SK-N-SH (cell line): ENCODE results near the gene AMMECR1. TPM values are rescaled to one million over a fixed set of nuclear protein-coding genes. Genes with fewer than 3 reads are reported as not detected.
"Not testable (repeated sequence)": the region's sequence is repeated elsewhere in the genome, so short reads cannot be mapped to it uniquely, and the experiment has no call there.

Source experiments
- CTCF ChIA-PET: fragments of 300-600, 350-600 bp; formaldehyde crosslinking; extraction: SDS; loops from one replicate; lab custom pipeline; 2021; lab: Yijun Ruan, JAX
- POLR2A ChIA-PET: fragments of 350-600 bp; sonication (Branson Sonifier 250); formaldehyde crosslinking; extraction: SDS; loops from one replicate; lab custom pipeline; 2020; ENCODE audit warnings: antibody characterized with exemption, inconsistent platforms; lab: Yijun Ruan, JAX
- DNase-seq: peaks from one replicate; pipeline ENCODE4 v3.0.0; 2012
- H2AFZ ChIP-seq: fragments of 200-600 bp; sonication (generic); 2 replicates; pipeline ENCODE4 v1.8.1; 2016; ENCODE audit warnings: antibody characterized with exemption, mild to moderate bottlenecking, low read depth
- H3F3A ChIP-seq: fragments of 200-600 bp; sonication (generic); replicated peaks from 2 replicates; pipeline ENCODE3; 2016; ENCODE audit warnings: antibody characterized with exemption, mild to moderate bottlenecking; ENCODE audit not compliant: insufficient read depth
- H3K27ac ChIP-seq, 2 experiments: fragments of 200-500 bp in 1 of 2; fragments of 200-600 bp in 1 of 2; sonication (Bioruptor generic) in 1 of 2; sonication (generic), shearing (Covaris generic) in 1 of 2; 2 replicates each; pipeline versions ENCODE4 v1.5.1 to v1.6.1; 2014 to 2016; ENCODE audit warnings: low read depth in 2 of 2, inconsistent platforms in 1 of 2, low read length in 1 of 2, mild to moderate bottlenecking in 1 of 2, mixed read lengths in 1 of 2
- H3K27me3 ChIP-seq: fragments of 200-600 bp; sonication (generic), shearing (Covaris generic); 2 replicates; pipeline ENCODE4 v1.6.1; 2016; ENCODE audit warnings: mixed run types; ENCODE audit not compliant: insufficient read depth
- H3K36me3 ChIP-seq, 2 experiments: fragments of 200-500 bp in 1 of 2; fragments of 200-600 bp in 1 of 2; sonication (Bioruptor generic) in 1 of 2; sonication (generic) in 1 of 2; replicated peaks in 1 of 2; 2 replicates each; pipeline versions ENCODE3 to v1.5.1; 2014 to 2016; ENCODE audit warnings: low read length in 1 of 2, mild to moderate bottlenecking in 1 of 2; ENCODE audit not compliant: insufficient read depth in 2 of 2, control insufficient read depth in 1 of 2
- H3K4me1 ChIP-seq, 2 experiments: fragments of 200-500 bp in 1 of 2; fragments of 200-600 bp in 1 of 2; sonication (Bioruptor generic) in 1 of 2; sonication (generic), shearing (Covaris generic) in 1 of 2; 2 replicates each; pipeline versions ENCODE4 v1.5.1 to v1.6.1; 2014 to 2016; ENCODE audit warnings: low read depth in 1 of 2, low read length in 1 of 2, mixed run types in 1 of 2; ENCODE audit not compliant: insufficient read depth in 2 of 2, control insufficient read depth in 1 of 2
- H3K4me2 ChIP-seq: fragments of 200-600 bp; sonication (generic), shearing (Covaris generic); 2 replicates; pipeline ENCODE4 v1.6.1; 2017; ENCODE audit warnings: mixed run types
- H3K4me3 ChIP-seq, 2 experiments: fragments of 200-500 bp in 1 of 2; fragments of 200-600 bp in 1 of 2; sonication (Bioruptor generic) in 1 of 2; sonication (generic), shearing (Covaris generic) in 1 of 2; 2 replicates each; pipeline versions ENCODE4 v1.5.1 to v1.8.1; 2014 to 2016; ENCODE audit warnings: low read depth in 2 of 2, inconsistent platforms in 1 of 2, low read length in 1 of 2, mild to moderate bottlenecking in 1 of 2, mixed read lengths in 1 of 2, moderate library complexity in 1 of 2
- H3K79me2 ChIP-seq: fragments of 200-600 bp; sonication (generic); 2 replicates; pipeline ENCODE4 v1.8.1; 2017; ENCODE audit warnings: mild to moderate bottlenecking; ENCODE audit not compliant: insufficient read depth
- H3K9ac ChIP-seq: fragments of 200-600 bp; sonication (generic); 2 replicates; pipeline ENCODE4 v1.6.1; 2017; ENCODE audit warnings: mixed run types
- H3K9me2 ChIP-seq: fragments of 200-600 bp; sonication (generic); 2 replicates; pipeline ENCODE4 v1.6.1; 2017; ENCODE audit warnings: mixed run types
- H3K9me3 ChIP-seq: fragments of 200-600 bp; sonication (generic); 2 replicates; pipeline ENCODE4 v1.6.1; 2017; ENCODE audit warnings: mixed run types, mild to moderate bottlenecking, moderate library complexity
- H4K20me1 ChIP-seq: fragments of 200-600 bp; sonication (generic); 2 replicates; pipeline ENCODE4 v1.6.1; 2017; ENCODE audit warnings: mild to moderate bottlenecking, mixed run types; ENCODE audit not compliant: insufficient read depth
- ELF1 ChIP-seq: IDR thresholded peaks from 2 replicates; pipeline ENCODE4 v1.4.0; 2012
- GABPA ChIP-seq: IDR thresholded peaks from 2 replicates; pipeline ENCODE4 v1.4.0; 2012; ENCODE audit warnings: low read depth, mild to moderate bottlenecking
- GATA2 ChIP-seq: sonication (generic); formaldehyde crosslinking; IDR thresholded peaks from 2 replicates; pipeline ENCODE4 v1.5.0; 2020; ENCODE audit warnings: mild to moderate bottlenecking, missing genetic modification reagents
- IRF3 ChIP-seq: fragments of 150-350 bp; IDR thresholded peaks from 2 replicates; pipeline ENCODE4 v1.6.1; 2016; ENCODE audit warnings: mild to moderate bottlenecking, low read depth, low read length
- JUND ChIP-seq: IDR thresholded peaks from 2 replicates; pipeline ENCODE4 v1.4.0; 2012
- MEF2A ChIP-seq: IDR thresholded peaks from 2 replicates; pipeline ENCODE4 v1.4.0; 2012; ENCODE audit warnings: low read depth, borderline replicate concordance
- MXI1 ChIP-seq: IDR thresholded peaks from 2 replicates; pipeline ENCODE4 v1.6.1; 2012; ENCODE audit warnings: mild to moderate bottlenecking, low read depth, low read length, improper control_type of control experiment
- PBX3 ChIP-seq: IDR thresholded peaks from 2 replicates; pipeline ENCODE4; 2012
- RAD21 ChIP-seq: IDR thresholded peaks from 2 replicates; pipeline ENCODE4 v1.6.1; 2012; ENCODE audit warnings: mild to moderate bottlenecking, low read length
- RCOR1 ChIP-seq: fragments of 150-350 bp; IDR thresholded peaks from 2 replicates; pipeline ENCODE4 v1.6.1; 2017; ENCODE audit warnings: antibody characterized with exemption, low read length
- SMC3 ChIP-seq: IDR thresholded peaks from 2 replicates; pipeline ENCODE4 v1.6.1; 2012; ENCODE audit warnings: low read depth, low read length, improper control_type of control experiment
- TAF1 ChIP-seq: IDR thresholded peaks from 2 replicates; pipeline ENCODE4 v1.6.1; 2012; ENCODE audit warnings: low read depth, mild to moderate bottlenecking, low read length, moderate library complexity, borderline replicate concordance
- ZBTB33 ChIP-seq: IDR thresholded peaks from 2 replicates; pipeline ENCODE4 v1.4.0; 2012; ENCODE audit warnings: low read depth, borderline replicate concordance
- WGBS: methylation state at CpG from one replicate; pipeline ENCODE4 v1.1.6; 2017; ENCODE audit warnings: low lambda C conversion rate; 5-methylcytosine and 5-hydroxymethylcytosine counted together
- polyA plus RNA-seq, 3 experiments: library from polyadenylated mRNA; depleted of rRNA; stranded (reverse); fragments of >200 nt; gene quantifications; 2 replicates each; pipeline ENCODE4 v1.2.3, GENCODE V29; 2012

AMMECR1 gene
- polyA plus RNA-seq, 1 of the 3 experiments (the other 2 are of a cell fraction), result 1.3 TPM

- WGBS, result 38% methylated on average over 5 of the region's 5 CpGs
- H3K9me3 ChIP-seq, DNase-seq, H2AFZ ChIP-seq, H4K20me1 ChIP-seq, H3K27me3 ChIP-seq, H3K9me2 ChIP-seq, CTCF ChIA-PET, H3K4me2 ChIP-seq, H3K9ac ChIP-seq, H3K27ac ChIP-seq, H3K4me1 ChIP-seq, H3K4me3 ChIP-seq, H3K79me2 ChIP-seq, POLR2A ChIA-PET, H3F3A ChIP-seq, H3K36me3 ChIP-seq: not testable (repeated sequence)
Observed at GRCh38 chrX:110238259-110238658, 79.6 kb downstream of the AMMECR1 start.

GRCh38 chrX:110231485-110231884, 86.4 kb downstream of the AMMECR1 start:
- H3K36me3 ChIP-seq, H3K9ac ChIP-seq, CTCF ChIA-PET, H3K9me2 ChIP-seq, H3K79me2 ChIP-seq, H3K27me3 ChIP-seq, H2AFZ ChIP-seq, POLR2A ChIA-PET, H3K4me3 ChIP-seq, H3F3A ChIP-seq, H3K9me3 ChIP-seq, H3K4me2 ChIP-seq, H3K27ac ChIP-seq, H4K20me1 ChIP-seq, DNase-seq: not testable (repeated sequence)
- peaks cover 3 to 11% of the 10 kb centered on the region in 2 experiments; a peak in 2 of 4 replicates for H3K4me1 ChIP-seq
- WGBS, result 54% methylated on average over 3 of the region's 3 CpGs

- H4K20me1 ChIP-seq, H3K36me3 ChIP-seq, H2AFZ ChIP-seq, H3K9ac ChIP-seq, DNase-seq, H3K79me2 ChIP-seq, H3K4me3 ChIP-seq, H3K27ac ChIP-seq, H3K9me2 ChIP-seq, H3F3A ChIP-seq, H3K9me3 ChIP-seq, POLR2A ChIA-PET, H3K4me2 ChIP-seq, H3K27me3 ChIP-seq: not testable (repeated sequence)
- 41% methylated on average over 12 of the region's 21 CpGs for WGBS
- H3K4me1 ChIP-seq, result peaks cover 3 to 11% of the 10 kb centered on the region in 2 experiments; a peak in 2 of 4 replicates
- CTCF ChIA-PET, result interaction anchor here (0.9 kb wide), 1 partner anchor 179 kb away, joined by 3 read pairs; no protein-coding TSS in a partner anchor
Observed at GRCh38 chrX:110229497-110230111, 88.3 kb downstream of the AMMECR1 start.

GRCh38 chrX:110228453-110228852, 89.4 kb downstream of the AMMECR1 start:
- no peak overlapping the region for H2AFZ ChIP-seq
- H3K4me2 ChIP-seq, result no peak overlapping the region
- H3K9me2 ChIP-seq, result no peaks in the 10 kb centered on the region; the same call in 1 of the 2 replicates
- no peak overlapping the region for H3K4me3 ChIP-seq
- H4K20me1 ChIP-seq, result no peaks in the 10 kb centered on the region
- H3K79me2 ChIP-seq, result no peaks in the 10 kb centered on the region
- H3K9me3 ChIP-seq, result no peaks in the 10 kb centered on the region
- 27% methylated on average over 5 of the region's 5 CpGs for WGBS
- peaks cover 3 to 13% of the 10 kb centered on the region in 2 experiments; a peak in 2 of 4 replicates for H3K4me1 ChIP-seq
- H3K36me3 ChIP-seq, result no peaks in the 10 kb centered on the region
- H3F3A ChIP-seq, result peaks cover 3% of the 10 kb centered on the region
- ChIA-PET CTCF (interaction anchor here (2.0 kb wide), 1 partner anchor 81 kb away, joined by 8 read pairs; no protein-coding TSS in a partner anchor), POLR2A (no interaction called here)
- H3K27ac ChIP-seq, result no peak overlapping the region
- no peaks in the 10 kb centered on the region for H3K27me3 ChIP-seq
- DNase-seq, result peak; percentile 48
- no peak overlapping the region for H3K9ac ChIP-seq
- TF ChIP-seq GATA2 (CRISPR knock-in tag) (peak; percentile 93), PBX3 (peak; percentile 81), JUND (no peak), ZBTB33 (no peak), TAF1 (no peak), RAD21 (no peak; the same call in 1 of the 2 replicates), MXI1 (no peak), IRF3 (no peak), MEF2A (no peak), GABPA (no peak), SMC3 (no peak), ELF1 (no peak), RCOR1 (peak; percentile 98)
